WTC11 (cell line): ENCODE data around the gene TTC8.

Experiments
- CBFB ChIP-seq: sonication (generic); formaldehyde crosslinking; IDR thresholded peaks from 2 replicates; pipeline ENCODE4 v1.8.1; 2022; ENCODE audit warnings: mild to moderate bottlenecking, low read depth, missing genetic modification reagents
- CREB1 ChIP-seq: sonication (generic); formaldehyde crosslinking; IDR thresholded peaks from 2 replicates; pipeline ENCODE4 v1.8.0; 2023; ENCODE audit warnings: mild to moderate bottlenecking, missing genetic modification reagents
- EMX1 ChIP-seq: fragments of 250-450 bp; sonication (Bioruptor Pico); IDR thresholded peaks from 2 replicates; pipeline ENCODE4 v1.8.0; 2021; ENCODE audit warnings: mild to moderate bottlenecking
- ETV6 ChIP-seq: sonication (generic); formaldehyde crosslinking; IDR thresholded peaks from 2 replicates; pipeline ENCODE4 v1.8.1; 2022; ENCODE audit warnings: mild to moderate bottlenecking, missing genetic modification reagents
- FOXJ3 ChIP-seq: sonication (generic); formaldehyde crosslinking; IDR thresholded peaks from 2 replicates; pipeline ENCODE4 v1.9.0; 2021; ENCODE audit warnings: missing genetic modification reagents, mild to moderate bottlenecking, borderline replicate concordance
- TCF7 ChIP-seq: sonication (generic); formaldehyde crosslinking; IDR thresholded peaks from 2 replicates; pipeline ENCODE4 v1.8.0; 2022; ENCODE audit warnings: mild to moderate bottlenecking, low read depth, missing genetic modification reagents, moderate library complexity
- ZNF232 ChIP-seq: sonication (generic); formaldehyde crosslinking; IDR thresholded peaks from 2 replicates; pipeline ENCODE4 v1.8.0; 2022; ENCODE audit warnings: mild to moderate bottlenecking, missing genetic modification reagents
- TF ChIP-seq, protein P1 (sequence below): sonication (generic); formaldehyde crosslinking; IDR thresholded peaks from 2 replicates; pipeline ENCODE4 v1.8.1; 2023; ENCODE audit warnings: mild to moderate bottlenecking, missing genetic modification reagents, borderline replicate concordance
- TF ChIP-seq, protein P2 (sequence below): fragments of 200-600 bp; IDR thresholded peaks from 2 replicates; pipeline ENCODE4 v1.8.0; 2022; ENCODE audit warnings: antibody characterized with exemption
- TF ChIP-seq, protein P3 (sequence below): sonication (generic); formaldehyde crosslinking; IDR thresholded peaks from 2 replicates; pipeline ENCODE4 v1.8.1; 2022; ENCODE audit warnings: mild to moderate bottlenecking, missing genetic modification reagents, moderate library complexity, borderline replicate concordance
- TF ChIP-seq, protein P4 (sequence below): sonication (generic); formaldehyde crosslinking; IDR thresholded peaks from 2 replicates; pipeline ENCODE4 v1.8.0; 2022; ENCODE audit warnings: mild to moderate bottlenecking, missing genetic modification reagents
- TF ChIP-seq, protein P5 (sequence below): sonication (generic); formaldehyde crosslinking; IDR thresholded peaks from 2 replicates; pipeline ENCODE4 v1.8.0; 2023; ENCODE audit warnings: missing genetic modification reagents
- TF ChIP-seq, protein P6 (sequence below): sonication (generic); formaldehyde crosslinking; IDR thresholded peaks from 2 replicates; pipeline ENCODE4 v1.8.0; 2022; ENCODE audit warnings: mild to moderate bottlenecking, missing genetic modification reagents

DNA sequence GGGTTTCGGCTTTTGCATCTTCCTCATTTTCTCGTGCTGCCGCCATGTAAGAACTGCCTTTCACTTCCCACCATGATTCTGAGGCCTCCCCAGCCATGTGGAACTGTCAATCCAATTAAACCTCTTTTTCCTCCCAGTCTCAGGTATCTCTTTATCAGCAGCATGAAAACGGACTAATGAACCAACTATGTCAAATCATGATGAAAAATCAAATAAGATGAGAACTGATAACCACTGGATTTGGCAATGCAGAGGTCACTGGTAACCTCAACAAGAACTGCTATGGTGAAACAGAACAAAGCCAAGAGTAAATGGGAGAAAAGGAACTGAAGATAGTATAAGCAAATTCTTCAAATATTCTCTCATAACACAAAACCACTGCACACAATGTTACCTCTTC is 37.7 kb upstream of the TTC8 start:
- TF ChIP-seq EMX1 (no peak), CREB1 (CRISPR knock-in tag) (no peak), ZNF232 (CRISPR knock-in tag) (no peak), FOXJ3 (CRISPR knock-in tag) (no peak), TCF7 (CRISPR knock-in tag) (no peak), ETV6 (CRISPR knock-in tag) (no peak), CBFB (no peak)
- TF ChIP-seq, protein P1, sequence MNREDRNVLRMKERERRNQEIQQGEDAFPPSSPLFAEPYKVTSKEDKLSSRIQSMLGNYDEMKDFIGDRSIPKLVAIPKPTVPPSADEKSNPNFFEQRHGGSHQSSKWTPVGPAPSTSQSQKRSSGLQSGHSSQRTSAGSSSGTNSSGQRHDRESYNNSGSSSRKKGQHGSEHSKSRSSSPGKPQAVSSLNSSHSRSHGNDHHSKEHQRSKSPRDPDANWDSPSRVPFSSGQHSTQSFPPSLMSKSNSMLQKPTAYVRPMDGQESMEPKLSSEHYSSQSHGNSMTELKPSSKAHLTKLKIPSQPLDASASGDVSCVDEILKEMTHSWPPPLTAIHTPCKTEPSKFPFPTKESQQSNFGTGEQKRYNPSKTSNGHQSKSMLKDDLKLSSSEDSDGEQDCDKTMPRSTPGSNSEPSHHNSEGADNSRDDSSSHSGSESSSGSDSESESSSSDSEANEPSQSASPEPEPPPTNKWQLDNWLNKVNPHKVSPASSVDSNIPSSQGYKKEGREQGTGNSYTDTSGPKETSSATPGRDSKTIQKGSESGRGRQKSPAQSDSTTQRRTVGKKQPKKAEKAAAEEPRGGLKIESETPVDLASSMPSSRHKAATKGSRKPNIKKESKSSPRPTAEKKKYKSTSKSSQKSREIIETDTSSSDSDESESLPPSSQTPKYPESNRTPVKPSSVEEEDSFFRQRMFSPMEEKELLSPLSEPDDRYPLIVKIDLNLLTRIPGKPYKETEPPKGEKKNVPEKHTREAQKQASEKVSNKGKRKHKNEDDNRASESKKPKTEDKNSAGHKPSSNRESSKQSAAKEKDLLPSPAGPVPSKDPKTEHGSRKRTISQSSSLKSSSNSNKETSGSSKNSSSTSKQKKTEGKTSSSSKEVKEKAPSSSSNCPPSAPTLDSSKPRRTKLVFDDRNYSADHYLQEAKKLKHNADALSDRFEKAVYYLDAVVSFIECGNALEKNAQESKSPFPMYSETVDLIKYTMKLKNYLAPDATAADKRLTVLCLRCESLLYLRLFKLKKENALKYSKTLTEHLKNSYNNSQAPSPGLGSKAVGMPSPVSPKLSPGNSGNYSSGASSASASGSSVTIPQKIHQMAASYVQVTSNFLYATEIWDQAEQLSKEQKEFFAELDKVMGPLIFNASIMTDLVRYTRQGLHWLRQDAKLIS (CRISPR knock-in tag) = no peak
- TF ChIP-seq, protein P2, sequence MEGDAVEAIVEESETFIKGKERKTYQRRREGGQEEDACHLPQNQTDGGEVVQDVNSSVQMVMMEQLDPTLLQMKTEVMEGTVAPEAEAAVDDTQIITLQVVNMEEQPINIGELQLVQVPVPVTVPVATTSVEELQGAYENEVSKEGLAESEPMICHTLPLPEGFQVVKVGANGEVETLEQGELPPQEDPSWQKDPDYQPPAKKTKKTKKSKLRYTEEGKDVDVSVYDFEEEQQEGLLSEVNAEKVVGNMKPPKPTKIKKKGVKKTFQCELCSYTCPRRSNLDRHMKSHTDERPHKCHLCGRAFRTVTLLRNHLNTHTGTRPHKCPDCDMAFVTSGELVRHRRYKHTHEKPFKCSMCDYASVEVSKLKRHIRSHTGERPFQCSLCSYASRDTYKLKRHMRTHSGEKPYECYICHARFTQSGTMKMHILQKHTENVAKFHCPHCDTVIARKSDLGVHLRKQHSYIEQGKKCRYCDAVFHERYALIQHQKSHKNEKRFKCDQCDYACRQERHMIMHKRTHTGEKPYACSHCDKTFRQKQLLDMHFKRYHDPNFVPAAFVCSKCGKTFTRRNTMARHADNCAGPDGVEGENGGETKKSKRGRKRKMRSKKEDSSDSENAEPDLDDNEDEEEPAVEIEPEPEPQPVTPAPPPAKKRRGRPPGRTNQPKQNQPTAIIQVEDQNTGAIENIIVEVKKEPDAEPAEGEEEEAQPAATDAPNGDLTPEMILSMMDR = no peak
- TF ChIP-seq, protein P3, sequence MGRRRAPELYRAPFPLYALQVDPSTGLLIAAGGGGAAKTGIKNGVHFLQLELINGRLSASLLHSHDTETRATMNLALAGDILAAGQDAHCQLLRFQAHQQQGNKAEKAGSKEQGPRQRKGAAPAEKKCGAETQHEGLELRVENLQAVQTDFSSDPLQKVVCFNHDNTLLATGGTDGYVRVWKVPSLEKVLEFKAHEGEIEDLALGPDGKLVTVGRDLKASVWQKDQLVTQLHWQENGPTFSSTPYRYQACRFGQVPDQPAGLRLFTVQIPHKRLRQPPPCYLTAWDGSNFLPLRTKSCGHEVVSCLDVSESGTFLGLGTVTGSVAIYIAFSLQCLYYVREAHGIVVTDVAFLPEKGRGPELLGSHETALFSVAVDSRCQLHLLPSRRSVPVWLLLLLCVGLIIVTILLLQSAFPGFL = no peak
- TF ChIP-seq, protein P4, sequence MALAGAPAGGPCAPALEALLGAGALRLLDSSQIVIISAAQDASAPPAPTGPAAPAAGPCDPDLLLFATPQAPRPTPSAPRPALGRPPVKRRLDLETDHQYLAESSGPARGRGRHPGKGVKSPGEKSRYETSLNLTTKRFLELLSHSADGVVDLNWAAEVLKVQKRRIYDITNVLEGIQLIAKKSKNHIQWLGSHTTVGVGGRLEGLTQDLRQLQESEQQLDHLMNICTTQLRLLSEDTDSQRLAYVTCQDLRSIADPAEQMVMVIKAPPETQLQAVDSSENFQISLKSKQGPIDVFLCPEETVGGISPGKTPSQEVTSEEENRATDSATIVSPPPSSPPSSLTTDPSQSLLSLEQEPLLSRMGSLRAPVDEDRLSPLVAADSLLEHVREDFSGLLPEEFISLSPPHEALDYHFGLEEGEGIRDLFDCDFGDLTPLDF = no peak
- TF ChIP-seq, protein P5, sequence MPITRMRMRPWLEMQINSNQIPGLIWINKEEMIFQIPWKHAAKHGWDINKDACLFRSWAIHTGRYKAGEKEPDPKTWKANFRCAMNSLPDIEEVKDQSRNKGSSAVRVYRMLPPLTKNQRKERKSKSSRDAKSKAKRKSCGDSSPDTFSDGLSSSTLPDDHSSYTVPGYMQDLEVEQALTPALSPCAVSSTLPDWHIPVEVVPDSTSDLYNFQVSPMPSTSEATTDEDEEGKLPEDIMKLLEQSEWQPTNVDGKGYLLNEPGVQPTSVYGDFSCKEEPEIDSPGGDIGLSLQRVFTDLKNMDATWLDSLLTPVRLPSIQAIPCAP (CRISPR knock-in tag) = no peak
- TF ChIP-seq, protein P6, sequence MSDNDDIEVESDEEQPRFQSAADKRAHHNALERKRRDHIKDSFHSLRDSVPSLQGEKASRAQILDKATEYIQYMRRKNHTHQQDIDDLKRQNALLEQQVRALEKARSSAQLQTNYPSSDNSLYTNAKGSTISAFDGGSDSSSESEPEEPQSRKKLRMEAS (CRISPR knock-in tag) = no peak
